ENCODE results near the gene HNRNPH1. TPM values are rescaled to one million over a fixed set of nuclear protein-coding genes. Genes with fewer than 3 reads are reported as not detected.
A peak's percentile ranks its signal among the peaks of the same experiment; 100 is the strongest.
"Not testable (repeated sequence)": the region's sequence is repeated elsewhere in the genome, so short reads cannot be mapped to it uniquely, and the experiment has no call there.

Gene HNRNPH1
- 100 to 1,000 TPM; 104 to 146 TPM for total RNA-seq

GRCh38 chr5:179623003-179623905 is at the start of gene HNRNPH1:
HNRNPH1 (minus strand) TSS chr5:179623671; CDS start chr5:179623133, 538 bp downstream.
- Histone ChIP-seq H3K4me3 (peak within 1 kb of the TSS; percentile 92 to 100), H3K9me3 (no peaks in the 10 kb centered on the region), H3K27ac (peak within 1 kb of the TSS; percentile 100), H3K4me1 (peaks cover 0 to 50% of the 10 kb centered on the region in 2 donors), H3K36me3 (peaks cover 43% of the 10 kb centered on the region), H3K27me3 (no peaks in the 10 kb centered on the region)
- DNase-seq (ENCODE audit: low spot score) = peak; percentile 100
- no peak for TF ChIP-seq CTCF (IDR thresholded peaks at IDR 0.05)

GRCh38 chr5:179668391-179668790 is 44.9 kb upstream of the HNRNPH1 start:
- Histone ChIP-seq H3K36me3 (no peaks in the 10 kb centered on the region), H3K9me3 (no peaks in the 10 kb centered on the region), H3K27ac (no peak overlapping the region), H3K4me3 (no peak overlapping the region), H3K4me1 (no peaks in the 10 kb centered on the region), H3K27me3 (no peaks in the 10 kb centered on the region)
- TF ChIP-seq CTCF (IDR thresholded peaks at IDR 0.05) = peak; percentile 21 to 61
- DNase-seq (ENCODE audit: low spot score) = no peak

GRCh38 chr5:179661647-179662046 is 38.2 kb upstream of the HNRNPH1 start:
- not testable (repeated sequence) for H3K9me3 ChIP-seq; H3K27me3 ChIP-seq; DNase-seq (ENCODE audit: low spot score); H3K36me3 ChIP-seq; H3K4me3 ChIP-seq; H3K27ac ChIP-seq; H3K4me1 ChIP-seq

- not testable (repeated sequence) for H3K9me3 ChIP-seq; DNase-seq (ENCODE audit: low spot score); H3K36me3 ChIP-seq; H3K27me3 ChIP-seq; H3K27ac ChIP-seq; H3K4me1 ChIP-seq
- peak overlapping the region; percentile 33 to 47 for H3K4me3 ChIP-seq
These were observed 34.8 kb upstream of the HNRNPH1 start for GRCh38 chr5:179658179-179658856.

- not testable (repeated sequence) for H3K9me3 ChIP-seq; DNase-seq (ENCODE audit: low spot score); H3K27ac ChIP-seq; H3K27me3 ChIP-seq; H3K36me3 ChIP-seq; H3K4me1 ChIP-seq
- peak overlapping the region in 1 of 2 donors; percentile 34 for H3K4me3 ChIP-seq
These were observed 34.1 kb upstream of the HNRNPH1 start for GRCh38 chr5:179657302-179658178.

GRCh38 chr5:179653135-179653534 is 29.7 kb upstream of the HNRNPH1 start:
- not testable (repeated sequence) for H3K4me3 ChIP-seq; H3K27ac ChIP-seq; H3K27me3 ChIP-seq; H3K9me3 ChIP-seq; DNase-seq (ENCODE audit: low spot score); H3K36me3 ChIP-seq; H3K4me1 ChIP-seq

GRCh38 chr5:179650245-179650644 is 26.8 kb upstream of the HNRNPH1 start:
- not testable (repeated sequence) for H3K27ac ChIP-seq; H3K27me3 ChIP-seq; H3K4me1 ChIP-seq; DNase-seq (ENCODE audit: low spot score); H3K4me3 ChIP-seq; H3K36me3 ChIP-seq; H3K9me3 ChIP-seq

GRCh38 chr5:179649166-179649703 is 25.8 kb upstream of the HNRNPH1 start:
- not testable (repeated sequence) for H3K36me3 ChIP-seq; H3K27ac ChIP-seq; H3K9me3 ChIP-seq; H3K4me1 ChIP-seq; H3K27me3 ChIP-seq; H3K4me3 ChIP-seq; DNase-seq (ENCODE audit: low spot score)

Data from right atrium auricular region (tissue), 2 donors.